Gastrocnemius medialis (tissue), 4 donors: ENCODE data around the gene MUC15. TPM values are rescaled to one million over a fixed set of nuclear protein-coding genes. Genes with fewer than 3 reads are reported as not detected.

Experiments
- ATAC-seq, 2 donors: fragments of 150-250 bp; one replicate each; pipeline ENCODE4 v1.9.1; 2016
- DNase-seq, 2 donors: peaks; one replicate each; pipeline ENCODE4 v3.0.0-alpha.2; 2019
- H3K27ac ChIP-seq, 4 donors: fragments of 200-600 bp; sonication (generic); 1 replicate in 1 of 4; 2 replicates in 3 of 4; pipeline ENCODE4 v1.5.1; 2016 to 2018; ENCODE audit warnings: mild to moderate bottlenecking in 2 of 4, moderate library complexity in 1 of 4
- H3K27me3 ChIP-seq, 3 donors: fragments of 200-600 bp; sonication (generic) in 2 of 3; 1 replicate in 1 of 3; 2 replicates in 2 of 3; pipeline versions ENCODE4 v1.5.1 to v1.6.0; 2016 to 2019; ENCODE audit warnings: mild to moderate bottlenecking in 1 of 3, moderate library complexity in 1 of 3
- H3K36me3 ChIP-seq, 2 donors: fragments of 200-600 bp; sonication (generic) in 1 of 2; one replicate each; pipeline ENCODE4 v1.5.1; 2017 to 2018
- H3K4me1 ChIP-seq, 2 donors: fragments of 200-600 bp; sonication (generic) in 1 of 2; one replicate each; pipeline ENCODE4 v1.5.1; 2016 to 2017; ENCODE audit warnings: mild to moderate bottlenecking in 2 of 2
- H3K4me3 ChIP-seq, 4 donors: fragments of 200-600 bp; sonication (generic) in 3 of 4; 1 replicate in 1 of 4; 2 replicates in 3 of 4; pipeline ENCODE4 v1.5.1; 2016 to 2019; ENCODE audit warnings: mild to moderate bottlenecking in 2 of 4
- H3K9me3 ChIP-seq, 3 donors: fragments of 200-600 bp; sonication (generic) in 2 of 3; 1 replicate in 1 of 3; 2 replicates in 2 of 3; pipeline ENCODE4 v1.5.1; 2016 to 2019
- CTCF ChIP-seq, 5 experiments: fragments of 450-650 bp in 3 of 5; fragments of 200-600 bp in 2 of 5; sonication (generic) in 2 of 5; IDR thresholded peaks in 4 of 5; conservative IDR thresholded peaks in 1 of 5; 1 replicate in 4 of 5; 2 replicates in 1 of 5; pipeline ENCODE4 v1.5.1; 2016 to 2019; ENCODE audit warnings: antibody characterized with exemption in 5 of 5, mild to moderate bottlenecking in 3 of 5, moderate library complexity in 3 of 5
- POLR2A ChIP-seq, 2 donors: fragments of 450-650 bp; IDR thresholded peaks; one replicate each; pipeline ENCODE4 v1.6.1; 2017; ENCODE audit warnings: antibody characterized with exemption in 2 of 2, mild to moderate bottlenecking in 2 of 2, moderate library complexity in 2 of 2
- in situ Hi-C, 4 donors: fragments of 200-750 bp; cut with MboI; loops; one replicate each; pipeline versions ENCODE4 v1.15.0 to v1.8.0; 2017; ENCODE audit warnings: low sequenced_read_pairs in 4 of 4
- intact Hi-C: fragments of 100-400 bp; cut with DNase I; formaldehyde crosslinking; loops from one replicate; pipeline ENCODE4 v1.15.1; 2023; ENCODE audit warnings: low total_unique reads
- total RNA-seq, 4 donors: library from RNA; depleted of rRNA; stranded (reverse); fragments of >200 nt; gene quantifications; one replicate each; pipeline versions ENCODE4 v1.1.0 to v1.2.3, GENCODE V29; 2016

MUC15 gene
- total RNA-seq, 4 donors from 2014 or later, result not detected

GRCh38 chr11:26553182-26553581 lies 18.9 kb downstream of the MUC15 start:
- no peak for DNase-seq
- intact Hi-C loops, result no loop called here

GRCh38 chr11:26551186-26551801 lies 20.8 kb downstream of the MUC15 start:
- in situ Hi-C loops, result no loop called here
- no peak for ATAC-seq

More at GRCh38 chr11:26553182-26553581, 18.9 kb downstream of the MUC15 start:
- TF ChIP-seq CTCF (IDR thresholded peaks at IDR 0.05 in 4 of 5, conservative IDR thresholded peaks at IDR 0.05 in 1 of 5) (no peak), POLR2A (IDR thresholded peaks at IDR 0.05) (no peak)
- no peaks in the 10 kb centered on the region for H3K27me3 ChIP-seq
- no peak overlapping the region for H3K27ac ChIP-seq
- H3K36me3 ChIP-seq, result no peaks in the 10 kb centered on the region
- in situ Hi-C loops, result no loop called here
- no peaks in the 10 kb centered on the region for H3K4me1 ChIP-seq
- no peak overlapping the region for H3K4me3 ChIP-seq
- H3K9me3 ChIP-seq, result no peaks in the 10 kb centered on the region
- ATAC-seq, result no peak

GRCh38 chr11:26550022-26550421 lies 22.0 kb downstream of the MUC15 start:
- no peaks in the 10 kb centered on the region for H3K36me3 ChIP-seq
- no peak for DNase-seq
- ATAC-seq, result no peak
- no peak for TF ChIP-seq CTCF (IDR thresholded peaks at IDR 0.05 in 4 of 5, conservative IDR thresholded peaks at IDR 0.05 in 1 of 5)
- no peak for TF ChIP-seq POLR2A (IDR thresholded peaks at IDR 0.05)
- H3K27me3 ChIP-seq, result no peaks in the 10 kb centered on the region
- in situ Hi-C loops (no loop called here), intact Hi-C loops (no loop called here)
- no peaks in the 10 kb centered on the region for H3K9me3 ChIP-seq
- H3K27ac ChIP-seq, result no peak overlapping the region
- H3K4me1 ChIP-seq, result no peaks in the 10 kb centered on the region
- no peak overlapping the region for H3K4me3 ChIP-seq

More at GRCh38 chr11:26551186-26551801, 20.8 kb downstream of the MUC15 start:
- no peaks in the 10 kb centered on the region for H3K9me3 ChIP-seq
- intact Hi-C loops, result no loop called here
- H3K4me1 ChIP-seq, result no peaks in the 10 kb centered on the region
- TF ChIP-seq POLR2A (IDR thresholded peaks at IDR 0.05) (no peak), CTCF (IDR thresholded peaks at IDR 0.05 in 4 of 5, conservative IDR thresholded peaks at IDR 0.05 in 1 of 5) (no peak)
- no peak overlapping the region for H3K27ac ChIP-seq
- no peaks in the 10 kb centered on the region for H3K36me3 ChIP-seq
- no peaks in the 10 kb centered on the region for H3K27me3 ChIP-seq
- no peak for DNase-seq
- no peak overlapping the region for H3K4me3 ChIP-seq

- DNase-seq, result no peak
These were observed 22.9 kb downstream of the MUC15 start for GRCh38 chr11:26549176-26549575.

More at GRCh38 chr11:26549176-26549575, 22.9 kb downstream of the MUC15 start:
- Histone ChIP-seq H3K4me3 (no peak overlapping the region), H3K9me3 (no peaks in the 10 kb centered on the region), H3K4me1 (no peaks in the 10 kb centered on the region), H3K36me3 (no peaks in the 10 kb centered on the region), H3K27ac (no peak overlapping the region), H3K27me3 (no peaks in the 10 kb centered on the region)
- in situ Hi-C loops (no loop called here), intact Hi-C loops (no loop called here)
- ATAC-seq, result no peak
- TF ChIP-seq CTCF (IDR thresholded peaks at IDR 0.05 in 4 of 5, conservative IDR thresholded peaks at IDR 0.05 in 1 of 5) (no peak), POLR2A (IDR thresholded peaks at IDR 0.05) (no peak)
